BE2C (cell line): ENCODE measurements around the gene ATP8B3.

Experiments
- DNase-seq: peaks from one replicate; pipeline ENCODE4 v3.0.0-alpha.2; 2020
- H3K27me3 ChIP-seq: fragments of 250-450 bp; sonication (Bioruptor Pico); 2 replicates; pipeline ENCODE4 v1.5.1; 2020; ENCODE audit warnings: mild to moderate bottlenecking
- H3K36me3 ChIP-seq: fragments of 250-450 bp; sonication (Bioruptor Pico); 2 replicates; pipeline ENCODE4 v1.5.1; 2020; ENCODE audit warnings: mild to moderate bottlenecking
- H3K4me1 ChIP-seq: fragments of 250-450 bp; sonication (Bioruptor Pico); 2 replicates; pipeline ENCODE4 v1.5.1; 2020
- H3K4me3 ChIP-seq: 2 replicates; pipeline ENCODE4 v1.5.1; 2011; ENCODE audit warnings: low read depth, low read length
- H3K9me3 ChIP-seq: fragments of 250-450 bp; sonication (Bioruptor Pico); 2 replicates; pipeline ENCODE4 v1.5.1; 2020
- CTCF ChIP-seq: IDR thresholded peaks from 2 replicates; pipeline ENCODE4 v1.5.1; 2012; ENCODE audit warnings: mild to moderate bottlenecking, low read depth, low read length

The ATP8B3 gene

GRCh38 chr19:1816530-1817298 lies 4.6 kb upstream of the ATP8B3 start:
- Histone ChIP-seq H3K36me3 (peaks cover 57% of the 10 kb centered on the region), H3K4me1 (no peaks in the 10 kb centered on the region), H3K9me3 (no peaks in the 10 kb centered on the region), H3K27me3 (no peaks in the 10 kb centered on the region), H3K4me3 (no peak overlapping the region)
- TF ChIP-seq CTCF: no peak
- DNase-seq: no peak

- no peak for TF ChIP-seq CTCF
- H3K36me3 ChIP-seq: peaks cover 50% of the 10 kb centered on the region
These were observed 3.8 kb upstream of the ATP8B3 start for GRCh38 chr19:1815605-1816529.

GRCh38 chr19:1814833-1815604 lies 2.9 kb upstream of the ATP8B3 start:
- no peak for DNase-seq
- H3K4me3 ChIP-seq: no peak overlapping the region
- peaks cover 41% of the 10 kb centered on the region for H3K36me3 ChIP-seq
- TF ChIP-seq CTCF: no peak
- H3K27me3 ChIP-seq: no peaks in the 10 kb centered on the region
- H3K4me1 ChIP-seq: no peaks in the 10 kb centered on the region
- H3K9me3 ChIP-seq: no peaks in the 10 kb centered on the region

More at GRCh38 chr19:1815605-1816529, 3.8 kb upstream of the ATP8B3 start:
- Histone ChIP-seq H3K4me3 (no peak overlapping the region), H3K4me1 (no peaks in the 10 kb centered on the region), H3K27me3 (no peaks in the 10 kb centered on the region), H3K9me3 (no peaks in the 10 kb centered on the region)
- DNase-seq: no peak

- H3K36me3 ChIP-seq: peaks cover 35% of the 10 kb centered on the region
- H3K4me3 ChIP-seq: no peak overlapping the region
These were observed 2.3 kb upstream of the ATP8B3 start for GRCh38 chr19:1814391-1814790.

More at GRCh38 chr19:1814391-1814790, 2.3 kb upstream of the ATP8B3 start:
- no peaks in the 10 kb centered on the region for H3K9me3 ChIP-seq
- no peaks in the 10 kb centered on the region for H3K27me3 ChIP-seq
- no peak for DNase-seq
- no peaks in the 10 kb centered on the region for H3K4me1 ChIP-seq
- no peak for TF ChIP-seq CTCF
